Activated T-helper 2 cell treated with anti-CD3 and anti-CD28 coated beads, Interferon-gamma antibody, Interleukin-2, Interleukin-4, amounts not matched to agents 10 μg/mL and 5 μg/mL and 100 μg/mL, durations not matched to agents 14 hours and 24 hours and 36 hours (primary cell): ENCODE results near the gene SORL1. TPM values are rescaled to one million over a fixed set of nuclear protein-coding genes. Genes with fewer than 3 reads are reported as not detected.

Experiments
- DNase-seq: peaks from one replicate; pipeline ENCODE4 v3.0.0; 2021; ENCODE audit warnings: low spot score
- H3K27ac Mint-ChIP-seq: one replicate; pipeline ENCODE4 v1.8.0; 2021; ENCODE audit warnings: mixed read lengths
- H3K27me3 Mint-ChIP-seq: one replicate; pipeline ENCODE4 v1.8.0; 2021; ENCODE audit warnings: low read depth, mixed read lengths
- H3K36me3 Mint-ChIP-seq: one replicate; pipeline ENCODE4 v1.8.0; 2021; ENCODE audit warnings: low read depth, mixed read lengths
- H3K4me1 Mint-ChIP-seq: one replicate; pipeline ENCODE4 v1.8.0; 2021; ENCODE audit warnings: low read depth, mixed read lengths
- H3K4me3 Mint-ChIP-seq: one replicate; pipeline ENCODE4 v1.8.0; 2021; ENCODE audit warnings: low read depth, mild to moderate bottlenecking, moderate library complexity, mixed read lengths
- H3K9me3 Mint-ChIP-seq: one replicate; pipeline ENCODE4 v1.8.0; 2021; ENCODE audit warnings: mixed read lengths
- intact Hi-C: fragments of 100-400 bp; cut with micrococcal nuclease; formaldehyde crosslinking; loops from one replicate; pipeline ENCODE4 v1.15.1; 2023
- total RNA-seq: library from RNA; stranded (reverse); gene quantifications from 2 replicates; pipeline ENCODE4 v1.2.3, GENCODE V29; 2022

The SORL1 gene
- total RNA-seq, 1 donor from 2014 or later: 20.2 TPM

DNA sequence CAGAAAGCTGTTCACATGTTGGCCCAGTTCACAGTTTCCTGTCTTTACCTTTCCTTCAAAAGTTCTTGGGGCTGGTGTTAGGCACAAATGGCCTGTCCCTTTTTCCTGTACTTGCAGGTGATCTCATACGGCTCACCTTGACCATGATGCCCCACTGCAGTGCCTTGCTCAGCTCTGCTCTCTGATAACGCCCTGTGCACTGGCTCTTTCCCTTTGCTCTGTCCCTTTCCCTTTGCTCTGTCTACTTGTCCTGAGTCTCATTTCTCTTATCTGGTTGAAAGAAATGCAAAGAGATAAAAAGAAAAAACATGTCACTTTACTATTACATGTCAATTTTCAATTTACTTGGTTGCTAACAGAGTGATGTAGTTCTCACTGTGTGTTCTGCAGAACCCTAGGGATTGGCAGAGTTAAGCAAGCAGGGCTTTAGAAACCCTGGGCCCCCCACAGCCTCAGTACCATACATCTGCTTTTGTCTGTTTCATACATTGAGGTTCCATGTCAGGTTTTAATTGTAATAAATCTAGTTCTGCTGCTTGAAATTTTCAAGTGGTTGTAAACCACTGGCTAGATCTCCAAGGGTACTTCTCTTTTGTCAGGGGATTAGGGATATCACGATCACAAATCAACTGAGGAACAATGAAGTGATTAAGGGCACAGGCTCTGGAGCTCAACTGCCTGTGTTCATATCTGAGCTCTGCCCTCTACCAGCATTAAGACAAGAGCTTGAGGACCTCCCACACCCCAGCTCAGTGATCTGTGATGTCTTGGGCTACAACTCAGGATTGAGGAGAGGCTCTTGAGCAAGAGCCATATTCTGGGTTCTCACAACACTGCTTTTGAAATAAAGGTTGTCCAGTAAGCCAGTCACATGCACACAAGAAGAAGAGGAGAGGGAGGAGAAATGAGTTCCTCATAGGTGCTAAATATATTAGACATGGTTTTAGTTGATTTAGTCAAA is 16.3 kb upstream of the SORL1 start:
- Mint-ChIP-seq H3K27me3 (peaks cover 2% of the 10 kb centered on the region), H3K4me3 (no peak overlapping the region), H3K36me3 (no peaks in the 10 kb centered on the region), H3K27ac (no peak overlapping the region), H3K9me3 (no peaks in the 10 kb centered on the region), H3K4me1 (peaks cover 18% of the 10 kb centered on the region)
- intact Hi-C loops: no loop called here
- no peak for DNase-seq

DNA sequence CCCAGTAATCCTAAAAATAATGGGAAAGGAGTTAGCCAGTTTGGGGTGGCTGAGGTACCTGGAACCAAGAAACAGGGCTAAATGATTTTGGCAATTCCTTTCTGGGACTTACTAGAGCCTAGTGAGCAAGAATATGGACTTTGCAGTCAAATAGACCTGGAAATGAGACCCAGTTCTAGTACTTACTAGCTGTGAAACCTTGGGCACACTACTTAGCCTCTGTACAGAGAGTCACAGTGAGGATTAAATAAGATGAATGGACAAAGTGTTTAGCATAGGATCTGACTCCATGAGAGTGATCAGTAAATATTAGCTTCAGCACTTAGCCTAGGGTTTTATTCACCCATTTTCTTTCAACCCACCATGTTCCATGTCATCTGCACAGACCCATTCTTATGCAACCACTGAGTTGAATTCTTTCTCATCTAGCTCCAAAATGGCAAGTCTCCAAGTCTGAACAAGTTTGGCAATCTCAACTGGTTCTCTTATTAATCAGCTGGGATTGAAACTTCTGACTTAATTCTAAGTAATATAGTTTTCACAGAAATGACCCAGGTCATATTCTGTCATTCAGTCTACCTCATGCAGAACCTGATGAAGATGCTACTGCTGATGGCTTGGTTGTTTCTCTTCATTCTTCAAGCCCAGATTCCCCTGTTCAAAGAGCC is 15.0 kb upstream of the SORL1 start:
- H3K27ac Mint-ChIP-seq: no peak overlapping the region
- no peak for DNase-seq
- peaks cover 12% of the 10 kb centered on the region for H3K4me1 Mint-ChIP-seq
- H3K27me3 Mint-ChIP-seq: peaks cover 2% of the 10 kb centered on the region
- no peak overlapping the region for H3K4me3 Mint-ChIP-seq
- intact Hi-C loops: no loop called here
- H3K9me3 Mint-ChIP-seq: no peaks in the 10 kb centered on the region
- H3K36me3 Mint-ChIP-seq: no peaks in the 10 kb centered on the region

GRCh38 chr11:121437686-121438078 is 14.4 kb upstream of the SORL1 start:
- H3K36me3 Mint-ChIP-seq: no peaks in the 10 kb centered on the region
- H3K9me3 Mint-ChIP-seq: no peaks in the 10 kb centered on the region
- H3K27ac Mint-ChIP-seq: no peak overlapping the region
- intact Hi-C loops: no loop called here
- H3K27me3 Mint-ChIP-seq: peaks cover 2% of the 10 kb centered on the region
- H3K4me3 Mint-ChIP-seq: no peak overlapping the region
- H3K4me1 Mint-ChIP-seq: peaks cover 9% of the 10 kb centered on the region
- DNase-seq: no peak

DNA sequence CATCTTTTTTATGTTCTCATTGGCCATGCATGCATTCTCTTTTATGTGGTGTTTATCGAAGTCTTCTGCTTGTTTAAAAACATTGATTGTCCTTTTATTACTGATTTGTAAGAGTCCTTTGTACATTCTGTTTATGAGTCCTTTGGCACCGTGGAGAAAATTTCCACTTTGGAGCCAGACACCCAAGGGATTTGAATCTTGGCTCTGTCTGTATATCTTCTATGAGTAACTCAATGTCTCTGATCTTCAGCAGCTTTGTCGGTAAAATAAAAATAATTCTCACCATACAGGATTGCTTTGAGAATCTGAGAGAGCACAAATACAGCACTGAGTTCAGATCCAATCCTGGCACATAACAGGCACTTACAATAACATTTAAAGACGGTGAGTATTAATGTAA is 12.8 kb upstream of the SORL1 start:
- peaks cover 2% of the 10 kb centered on the region for H3K27me3 Mint-ChIP-seq
- no peak overlapping the region for H3K27ac Mint-ChIP-seq
- peaks cover 12% of the 10 kb centered on the region for H3K4me1 Mint-ChIP-seq
- no peaks in the 10 kb centered on the region for H3K36me3 Mint-ChIP-seq
- H3K4me3 Mint-ChIP-seq: no peak overlapping the region
- no peaks in the 10 kb centered on the region for H3K9me3 Mint-ChIP-seq
- no peak for DNase-seq
- intact Hi-C loops: no loop called here

DNA sequence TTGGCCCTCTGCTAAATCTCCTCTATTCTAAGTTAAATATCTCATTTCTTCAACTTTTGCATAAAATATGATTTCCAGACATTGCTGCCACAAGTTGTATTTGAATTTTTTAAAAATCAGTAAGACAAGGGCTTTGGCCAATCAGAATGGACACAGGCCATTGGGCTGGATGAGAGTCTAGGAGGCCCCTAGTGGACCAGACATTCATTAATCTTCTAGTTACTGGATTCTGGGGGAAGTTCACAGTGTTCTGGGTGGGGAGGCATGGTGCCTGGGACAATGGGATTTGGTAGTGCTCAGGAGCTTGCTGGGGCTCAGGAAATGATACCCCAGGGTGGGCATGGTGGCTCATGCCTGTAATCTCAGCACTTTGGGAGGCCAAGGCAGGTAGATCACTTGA is 12.4 kb upstream of the SORL1 start:
- Mint-ChIP-seq H3K27me3 (peaks cover 2% of the 10 kb centered on the region), H3K4me1 (peaks cover 17% of the 10 kb centered on the region), H3K36me3 (no peaks in the 10 kb centered on the region), H3K4me3 (no peak overlapping the region), H3K9me3 (no peaks in the 10 kb centered on the region), H3K27ac (no peak overlapping the region)
- no peak for DNase-seq
- intact Hi-C loops: no loop called here

DNA sequence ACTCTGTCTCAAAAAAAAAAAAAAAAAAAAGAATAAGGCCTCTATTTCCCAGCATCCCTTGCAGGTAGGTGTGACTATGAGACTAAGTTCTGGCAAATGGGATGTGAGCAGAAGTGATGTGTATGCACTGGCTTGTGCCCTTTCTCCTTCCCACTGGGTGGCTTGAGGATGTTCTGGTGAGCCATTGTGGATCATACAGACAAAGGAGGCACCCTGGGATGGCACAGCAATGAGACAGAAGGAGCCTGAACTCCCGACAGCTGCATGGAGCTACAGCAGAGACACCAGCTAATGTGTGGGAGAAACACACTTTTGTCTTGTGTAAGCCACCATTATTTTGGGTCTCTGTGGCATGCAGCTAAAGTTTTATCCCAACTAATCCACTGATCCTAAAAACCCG is 10.6 kb upstream of the SORL1 start:
- intact Hi-C loops: no loop called here

DNA sequence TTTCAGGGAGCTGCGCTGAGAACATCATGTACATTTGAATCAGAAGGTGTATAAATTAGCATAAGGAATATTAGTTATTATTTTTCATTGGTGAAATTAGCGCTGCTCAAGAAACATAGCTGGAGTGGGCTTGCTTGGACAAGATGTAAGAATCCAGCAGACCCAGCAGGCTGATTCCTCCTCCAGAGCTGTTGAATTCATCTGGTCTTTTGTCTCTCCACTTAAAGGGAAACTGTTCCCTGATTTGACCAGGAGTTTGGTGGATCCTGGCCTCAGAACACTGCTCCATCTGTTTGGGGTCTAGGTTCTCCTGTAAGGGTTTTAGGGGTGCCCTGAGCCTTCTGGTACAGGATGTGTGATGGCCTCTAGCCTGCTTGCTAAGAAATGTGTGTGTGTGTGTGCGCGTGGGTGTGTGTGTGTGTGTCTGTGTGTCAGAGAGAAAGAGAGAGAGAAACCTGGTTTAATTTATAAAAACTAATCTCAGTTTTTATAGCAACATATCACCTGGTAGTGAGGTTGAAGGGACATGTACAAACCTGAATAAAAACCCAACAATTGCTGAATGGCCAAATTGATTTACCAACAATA is 8.3 kb upstream of the SORL1 start:
- Mint-ChIP-seq H3K4me3 (no peak overlapping the region), H3K36me3 (no peaks in the 10 kb centered on the region), H3K27ac (no peak overlapping the region), H3K9me3 (no peaks in the 10 kb centered on the region), H3K27me3 (no peaks in the 10 kb centered on the region), H3K4me1 (peaks cover 36% of the 10 kb centered on the region)
- no peak for DNase-seq
- intact Hi-C loops: no loop called here

More for the DNA sequence above, 10.6 kb upstream of the SORL1 start:
- Mint-ChIP-seq H3K36me3 (no peaks in the 10 kb centered on the region), H3K4me3 (no peak overlapping the region), H3K27me3 (no peaks in the 10 kb centered on the region), H3K4me1 (peaks cover 24% of the 10 kb centered on the region), H3K9me3 (no peaks in the 10 kb centered on the region), H3K27ac (no peak overlapping the region)
- DNase-seq: no peak

DNA sequence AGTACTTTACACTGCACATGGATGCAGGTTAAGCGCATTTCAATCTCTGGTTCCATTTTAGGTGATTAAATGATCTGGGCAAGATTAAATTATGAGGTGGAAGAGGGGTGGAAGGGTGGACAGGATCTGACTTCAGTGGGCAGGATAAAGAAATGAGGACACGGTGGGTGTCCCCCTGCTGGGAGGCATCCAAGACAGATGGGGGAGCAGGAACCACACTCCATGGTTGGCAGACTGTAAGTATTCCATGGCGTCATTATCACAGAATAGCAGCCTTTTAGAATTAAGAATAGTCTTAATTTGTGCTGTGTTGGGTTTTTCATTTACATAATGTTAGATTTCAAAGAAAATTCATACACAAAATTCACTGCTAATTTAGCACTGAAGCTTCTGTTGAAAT is 7.6 kb upstream of the SORL1 start:
- no peaks in the 10 kb centered on the region for H3K27me3 Mint-ChIP-seq
- H3K4me3 Mint-ChIP-seq: no peak overlapping the region
- H3K4me1 Mint-ChIP-seq: peaks cover 44% of the 10 kb centered on the region
- H3K27ac Mint-ChIP-seq: no peak overlapping the region
- no peak for DNase-seq
- H3K36me3 Mint-ChIP-seq: no peaks in the 10 kb centered on the region
- no peaks in the 10 kb centered on the region for H3K9me3 Mint-ChIP-seq
- intact Hi-C loops: no loop called here

DNA sequence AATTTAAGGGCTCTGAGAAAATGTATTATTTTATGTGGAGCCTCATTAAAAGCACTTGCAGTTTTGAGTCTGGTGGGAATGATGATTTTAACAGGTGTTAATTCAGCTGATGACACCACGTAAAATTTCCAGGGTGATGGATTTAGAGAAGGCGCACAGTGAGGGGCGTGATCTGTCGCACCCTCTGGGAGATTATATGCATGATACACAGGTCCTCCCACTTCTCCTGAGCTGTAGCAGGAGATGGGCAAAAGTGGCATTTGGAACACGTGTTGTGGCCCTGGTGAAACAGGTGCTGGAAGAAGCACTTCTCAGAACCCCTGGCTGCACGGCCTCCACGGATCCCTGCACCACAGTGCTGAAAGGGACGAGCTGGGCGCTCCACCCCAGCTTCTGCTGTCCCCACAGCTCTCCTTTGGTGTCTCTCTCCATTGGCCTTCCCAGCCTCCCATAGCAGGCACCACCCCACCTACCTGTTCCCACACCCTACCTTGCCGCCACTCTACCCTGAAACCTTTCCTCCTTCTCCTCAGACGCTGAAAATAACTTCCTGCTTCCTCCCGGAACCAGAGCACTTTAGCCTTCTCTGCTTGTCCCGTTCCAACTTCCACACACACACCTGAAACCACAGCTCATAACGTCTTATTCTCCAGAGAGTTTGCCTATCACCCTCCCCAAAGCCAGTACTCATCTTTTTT is 6.9 kb upstream of the SORL1 start:
- H3K4me3 Mint-ChIP-seq: no peak overlapping the region
- H3K27ac Mint-ChIP-seq: peak overlapping the region; percentile 5
- intact Hi-C loops: no loop called here
- DNase-seq: no peak
- H3K4me1 Mint-ChIP-seq: peaks cover 51% of the 10 kb centered on the region
- H3K27me3 Mint-ChIP-seq: no peaks in the 10 kb centered on the region
- no peaks in the 10 kb centered on the region for H3K36me3 Mint-ChIP-seq
- no peaks in the 10 kb centered on the region for H3K9me3 Mint-ChIP-seq

DNA sequence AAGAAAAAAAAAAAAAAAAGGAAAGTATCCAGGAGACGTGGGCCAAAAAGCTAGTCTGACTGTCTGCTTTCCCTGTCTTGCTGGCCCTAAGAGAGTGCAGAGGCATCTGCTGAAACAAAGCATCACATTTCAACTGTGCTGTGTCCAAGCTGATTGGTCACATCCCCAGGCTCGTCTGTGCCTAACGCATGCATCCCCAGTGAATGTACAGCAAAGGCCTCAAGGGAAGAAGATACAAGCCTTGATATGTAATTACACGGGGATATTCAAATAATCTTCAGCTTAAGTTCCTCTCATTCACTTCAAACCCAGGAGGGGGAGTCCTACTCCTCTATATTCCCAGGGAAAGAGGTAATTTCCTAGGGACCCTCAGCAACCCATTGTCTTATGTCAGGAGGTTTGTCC is 5.4 kb upstream of the SORL1 start:
- Mint-ChIP-seq H3K9me3 (no peaks in the 10 kb centered on the region), H3K4me1 (peaks cover 65% of the 10 kb centered on the region), H3K27ac (no peak overlapping the region), H3K27me3 (no peaks in the 10 kb centered on the region), H3K36me3 (no peaks in the 10 kb centered on the region), H3K4me3 (no peak overlapping the region)
- no peak for DNase-seq
- intact Hi-C loops: no loop called here

DNA sequence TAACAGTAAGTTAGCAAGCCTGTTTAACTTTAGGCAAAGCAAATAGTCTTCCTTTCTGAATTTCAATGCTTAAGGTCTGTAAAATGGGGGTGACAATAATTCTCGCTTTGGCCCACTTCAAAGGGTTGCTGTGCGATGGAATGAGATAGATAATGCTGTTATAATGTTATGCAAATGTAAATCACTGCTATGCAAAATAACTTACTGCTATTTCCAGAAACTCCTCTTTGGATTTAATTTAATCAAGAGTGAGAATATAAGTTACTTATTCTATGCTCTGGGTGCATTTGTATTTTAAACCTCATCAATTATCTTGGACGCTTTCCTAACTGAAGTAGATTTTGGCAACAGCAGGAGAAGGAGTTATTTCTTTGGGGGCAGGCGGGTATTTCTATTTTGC is 4.1 kb upstream of the SORL1 start:
- H3K4me1 Mint-ChIP-seq: peaks cover 69% of the 10 kb centered on the region

DNA sequence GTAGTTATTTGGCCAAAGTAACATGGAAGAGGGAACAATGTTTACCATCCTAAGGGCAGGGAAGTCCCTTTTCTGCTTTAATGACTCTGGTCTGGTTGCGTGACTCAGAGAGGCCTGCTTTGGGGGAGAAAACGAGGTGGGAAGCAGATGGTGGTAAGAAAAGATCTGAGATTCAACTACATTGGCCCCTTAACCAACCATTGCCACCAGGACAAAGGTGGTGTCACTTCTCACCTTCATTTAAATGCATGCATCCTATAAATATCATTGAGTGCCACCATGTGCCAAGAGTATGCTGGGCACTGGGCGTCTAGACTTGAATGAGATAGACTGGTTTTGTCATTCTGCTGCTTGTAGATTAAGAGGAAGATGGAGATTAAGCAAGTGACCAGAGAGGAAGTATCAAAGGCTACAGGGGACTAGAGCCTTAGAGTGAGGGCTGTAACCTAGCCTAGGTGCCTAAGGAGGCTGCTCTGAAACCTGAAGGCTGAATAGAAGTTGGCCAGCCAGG is 3.6 kb upstream of the SORL1 start:
- H3K4me3 Mint-ChIP-seq: no peak overlapping the region
- intact Hi-C loops: loop anchor here (2.0 kb wide), 1 partner anchor 28 kb away; no protein-coding TSS in a partner anchor
- H3K9me3 Mint-ChIP-seq: no peaks in the 10 kb centered on the region
- H3K27me3 Mint-ChIP-seq: no peaks in the 10 kb centered on the region
- no peak for DNase-seq
- no peaks in the 10 kb centered on the region for H3K36me3 Mint-ChIP-seq
- H3K27ac Mint-ChIP-seq: peak overlapping the region; percentile 44
- H3K4me1 Mint-ChIP-seq: peaks cover 73% of the 10 kb centered on the region

More for the DNA sequence above, 4.1 kb upstream of the SORL1 start:
- Mint-ChIP-seq H3K9me3 (no peaks in the 10 kb centered on the region), H3K36me3 (no peaks in the 10 kb centered on the region), H3K27me3 (no peaks in the 10 kb centered on the region), H3K27ac (peak overlapping the region; percentile 44), H3K4me3 (no peak overlapping the region)
- DNase-seq: no peak
- intact Hi-C loops: loop anchor here (2.0 kb wide), 1 partner anchor 27 kb away; no protein-coding TSS in a partner anchor
